ENCODE measurements around the gene ZNF208. TPM values are rescaled to one million over a fixed set of nuclear protein-coding genes. Genes with fewer than 3 reads are reported as not detected.

ZNF208 gene
- total RNA-seq, 1 donor from 2014 or later, result not detected

- Mint-ChIP-seq H3K9me3 (peaks cover 78% of the 10 kb centered on the region), H3K27ac (no peak overlapping the region), H3K27me3 (ENCODE audit: insufficient read depth, low read depth) (peaks cover 2% of the 10 kb centered on the region), H3K4me3 (no peak overlapping the region), H3K4me1 (no peaks in the 10 kb centered on the region), H3K36me3 (no peaks in the 10 kb centered on the region)
- H3K9me3 ChIP-seq (ENCODE audit: low read depth), result no peaks in the 10 kb centered on the region
- H2AFZ ChIP-seq (replicated peaks), result no peak overlapping the region
- no peak for TF ChIP-seq EZH2 (IDR thresholded peaks at IDR 0.05)
- TF ChIP-seq EZH2phosphoT487 (IDR thresholded peaks at IDR 0.05), result no peak
- TF ChIP-seq, protein P1, sequence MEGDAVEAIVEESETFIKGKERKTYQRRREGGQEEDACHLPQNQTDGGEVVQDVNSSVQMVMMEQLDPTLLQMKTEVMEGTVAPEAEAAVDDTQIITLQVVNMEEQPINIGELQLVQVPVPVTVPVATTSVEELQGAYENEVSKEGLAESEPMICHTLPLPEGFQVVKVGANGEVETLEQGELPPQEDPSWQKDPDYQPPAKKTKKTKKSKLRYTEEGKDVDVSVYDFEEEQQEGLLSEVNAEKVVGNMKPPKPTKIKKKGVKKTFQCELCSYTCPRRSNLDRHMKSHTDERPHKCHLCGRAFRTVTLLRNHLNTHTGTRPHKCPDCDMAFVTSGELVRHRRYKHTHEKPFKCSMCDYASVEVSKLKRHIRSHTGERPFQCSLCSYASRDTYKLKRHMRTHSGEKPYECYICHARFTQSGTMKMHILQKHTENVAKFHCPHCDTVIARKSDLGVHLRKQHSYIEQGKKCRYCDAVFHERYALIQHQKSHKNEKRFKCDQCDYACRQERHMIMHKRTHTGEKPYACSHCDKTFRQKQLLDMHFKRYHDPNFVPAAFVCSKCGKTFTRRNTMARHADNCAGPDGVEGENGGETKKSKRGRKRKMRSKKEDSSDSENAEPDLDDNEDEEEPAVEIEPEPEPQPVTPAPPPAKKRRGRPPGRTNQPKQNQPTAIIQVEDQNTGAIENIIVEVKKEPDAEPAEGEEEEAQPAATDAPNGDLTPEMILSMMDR (IDR thresholded peaks at IDR 0.05), result no peak
- no peak overlapping the region for H3K4me2 ChIP-seq
- H3K9ac ChIP-seq, result no peak overlapping the region
- H3K4me3 ChIP-seq, result no peak overlapping the region
- no peak overlapping the region for H3K27ac ChIP-seq
- no peaks in the 10 kb centered on the region for H3K79me2 ChIP-seq (ENCODE audit: low read depth)
- no peaks in the 10 kb centered on the region for H4K20me1 ChIP-seq (ENCODE audit: low read depth)
- no peak for DNase-seq (ENCODE audit: low spot score)
- H3K27me3 ChIP-seq, result no peaks in the 10 kb centered on the region
- no peaks in the 10 kb centered on the region for H3F3A ChIP-seq (ENCODE audit: low read depth)
- no peaks in the 10 kb centered on the region for H3K36me3 ChIP-seq
- no peaks in the 10 kb centered on the region for H3K4me1 ChIP-seq
Observed at GRCh38 chr19:21907516-21907915, 103.2 kb downstream of the ZNF208 start.

DNA sequence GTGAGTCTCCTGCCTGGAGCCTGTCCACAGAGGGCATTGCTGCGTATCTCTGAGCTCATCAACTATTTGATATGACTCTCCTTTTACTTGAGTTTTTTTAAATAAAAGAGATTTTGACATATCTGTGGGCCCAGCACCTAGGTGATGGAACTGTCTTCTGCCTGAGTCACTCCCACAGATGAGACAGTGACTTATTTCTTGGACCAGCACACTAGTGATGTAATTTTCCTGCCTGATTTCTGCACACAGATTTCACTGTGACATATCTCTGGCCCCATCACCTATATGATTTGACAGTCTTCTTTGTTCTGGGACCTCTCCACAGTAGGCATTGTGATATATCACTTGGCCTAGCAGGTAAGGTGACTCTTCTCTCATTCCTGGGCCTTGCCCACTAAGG, 108.2 kb downstream of the ZNF208 start:
- Histone ChIP-seq H2AFZ (replicated peaks) (no peak overlapping the region), H3K27ac (no peak overlapping the region), H3K36me3 (no peaks in the 10 kb centered on the region), H3K9me3 (ENCODE audit: low read depth) (no peaks in the 10 kb centered on the region), H4K20me1 (ENCODE audit: low read depth) (no peaks in the 10 kb centered on the region), H3K79me2 (ENCODE audit: low read depth) (no peaks in the 10 kb centered on the region), H3K9ac (no peak overlapping the region), H3K4me1 (no peaks in the 10 kb centered on the region), H3K27me3 (no peaks in the 10 kb centered on the region), H3F3A (ENCODE audit: low read depth) (no peaks in the 10 kb centered on the region), H3K4me3 (no peak overlapping the region), H3K4me2 (no peak overlapping the region)
- Mint-ChIP-seq H3K4me1 (no peaks in the 10 kb centered on the region), H3K27ac (no peak overlapping the region), H3K9me3 (peaks cover 69% of the 10 kb centered on the region), H3K36me3 (no peaks in the 10 kb centered on the region), H3K27me3 (ENCODE audit: insufficient read depth, low read depth) (no peaks in the 10 kb centered on the region), H3K4me3 (no peak overlapping the region)
- no peak for TF ChIP-seq EZH2phosphoT487 (IDR thresholded peaks at IDR 0.05)
- TF ChIP-seq, protein P1 (IDR thresholded peaks at IDR 0.05), result no peak
- no peak for TF ChIP-seq EZH2 (IDR thresholded peaks at IDR 0.05)
- DNase-seq (ENCODE audit: low spot score), result no peak

DNA sequence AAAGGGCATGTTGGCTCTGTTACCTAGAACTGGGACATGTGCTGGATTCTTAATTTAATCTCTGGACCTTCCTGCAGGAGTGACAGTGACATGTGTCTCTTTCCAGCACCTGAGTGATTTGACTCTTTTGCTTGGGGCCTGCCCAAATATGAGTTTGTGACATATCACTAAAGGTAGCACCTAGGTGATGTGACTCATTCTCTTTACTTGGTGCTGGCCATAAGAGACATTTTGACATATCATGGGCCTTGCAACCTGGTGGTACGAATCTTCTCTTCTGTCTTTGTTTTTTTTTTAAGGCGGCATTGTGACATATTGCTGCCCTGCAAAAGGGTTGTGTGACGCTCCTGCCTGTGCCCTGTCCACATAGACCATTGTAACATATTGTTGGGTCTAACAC, 108.9 kb downstream of the ZNF208 start:
- H3K9me3 Mint-ChIP-seq, result peaks cover 69% of the 10 kb centered on the region
- H3K4me3 ChIP-seq, result no peak overlapping the region

More for the DNA sequence above, 108.9 kb downstream of the ZNF208 start:
- H3K27me3 Mint-ChIP-seq (ENCODE audit: insufficient read depth, low read depth), result no peaks in the 10 kb centered on the region
- no peak overlapping the region for H3K27ac Mint-ChIP-seq
- no peak for DNase-seq (ENCODE audit: low spot score)
- no peak for TF ChIP-seq EZH2phosphoT487 (IDR thresholded peaks at IDR 0.05)
- TF ChIP-seq, protein P1 (IDR thresholded peaks at IDR 0.05), result no peak
- no peak for TF ChIP-seq EZH2 (IDR thresholded peaks at IDR 0.05)
- no peaks in the 10 kb centered on the region for H3F3A ChIP-seq (ENCODE audit: low read depth)
- H3K79me2 ChIP-seq (ENCODE audit: low read depth), result no peaks in the 10 kb centered on the region
- no peaks in the 10 kb centered on the region for H3K9me3 ChIP-seq (ENCODE audit: low read depth)
- H2AFZ ChIP-seq (replicated peaks), result no peak overlapping the region
- no peak overlapping the region for H3K4me3 Mint-ChIP-seq
- H3K4me1 Mint-ChIP-seq, result no peaks in the 10 kb centered on the region
- H3K27ac ChIP-seq, result no peak overlapping the region
- H3K4me1 ChIP-seq, result no peaks in the 10 kb centered on the region
- H3K36me3 ChIP-seq, result no peaks in the 10 kb centered on the region
- H3K27me3 ChIP-seq, result no peaks in the 10 kb centered on the region
- no peaks in the 10 kb centered on the region for H4K20me1 ChIP-seq (ENCODE audit: low read depth)
- no peak overlapping the region for H3K4me2 ChIP-seq
- no peaks in the 10 kb centered on the region for H3K36me3 Mint-ChIP-seq
- H3K9ac ChIP-seq, result no peak overlapping the region

Data from neural progenitor cell (in vitro differentiated cells).